WTC11 (cell line): ENCODE measurements around the gene TAGLN3.

Source experiments
- E2F4 ChIP-seq: sonication (generic); formaldehyde crosslinking; IDR thresholded peaks from 2 replicates; pipeline ENCODE4 v1.8.1; 2022; ENCODE audit warnings: low read depth, mild to moderate bottlenecking, moderate library complexity, missing genetic modification reagents, borderline replicate concordance
- ELF4 ChIP-seq: sonication (generic); formaldehyde crosslinking; IDR thresholded peaks from 2 replicates; pipeline ENCODE4 v1.8.1; 2022; ENCODE audit warnings: low read depth, mild to moderate bottlenecking, moderate library complexity, missing genetic modification reagents
- FOXP4 ChIP-seq: sonication (generic); formaldehyde crosslinking; IDR thresholded peaks from 2 replicates; pipeline ENCODE4 v1.8.0; 2022; ENCODE audit warnings: mild to moderate bottlenecking, missing genetic modification reagents
- ZBTB21 ChIP-seq: sonication (generic); formaldehyde crosslinking; IDR thresholded peaks from 2 replicates; pipeline ENCODE4 v1.8.1; 2023; ENCODE audit warnings: mild to moderate bottlenecking, missing genetic modification reagents, borderline replicate concordance
- TF ChIP-seq, protein P1 (sequence below): sonication (generic); formaldehyde crosslinking; conservative IDR thresholded peaks from 2 replicates; pipeline ENCODE4 v1.8.1; 2022; ENCODE audit warnings: mild to moderate bottlenecking, missing genetic modification reagents
- TF ChIP-seq, protein P2 (sequence below): fragments of 200-600 bp; IDR thresholded peaks from 2 replicates; pipeline ENCODE4 v1.8.0; 2022; ENCODE audit warnings: antibody characterized with exemption

GRCh38 chr3:111967651-111968274 is 31.0 kb upstream of the TAGLN3 start:
- TF ChIP-seq ELF4 (CRISPR knock-in tag) (no peak), E2F4 (no peak), FOXP4 (no peak), ZBTB21 (no peak)
- TF ChIP-seq, protein P1, sequence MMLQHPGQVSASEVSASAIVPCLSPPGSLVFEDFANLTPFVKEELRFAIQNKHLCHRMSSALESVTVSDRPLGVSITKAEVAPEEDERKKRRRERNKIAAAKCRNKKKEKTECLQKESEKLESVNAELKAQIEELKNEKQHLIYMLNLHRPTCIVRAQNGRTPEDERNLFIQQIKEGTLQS (CRISPR knock-in tag) = no peak
- TF ChIP-seq, protein P2, sequence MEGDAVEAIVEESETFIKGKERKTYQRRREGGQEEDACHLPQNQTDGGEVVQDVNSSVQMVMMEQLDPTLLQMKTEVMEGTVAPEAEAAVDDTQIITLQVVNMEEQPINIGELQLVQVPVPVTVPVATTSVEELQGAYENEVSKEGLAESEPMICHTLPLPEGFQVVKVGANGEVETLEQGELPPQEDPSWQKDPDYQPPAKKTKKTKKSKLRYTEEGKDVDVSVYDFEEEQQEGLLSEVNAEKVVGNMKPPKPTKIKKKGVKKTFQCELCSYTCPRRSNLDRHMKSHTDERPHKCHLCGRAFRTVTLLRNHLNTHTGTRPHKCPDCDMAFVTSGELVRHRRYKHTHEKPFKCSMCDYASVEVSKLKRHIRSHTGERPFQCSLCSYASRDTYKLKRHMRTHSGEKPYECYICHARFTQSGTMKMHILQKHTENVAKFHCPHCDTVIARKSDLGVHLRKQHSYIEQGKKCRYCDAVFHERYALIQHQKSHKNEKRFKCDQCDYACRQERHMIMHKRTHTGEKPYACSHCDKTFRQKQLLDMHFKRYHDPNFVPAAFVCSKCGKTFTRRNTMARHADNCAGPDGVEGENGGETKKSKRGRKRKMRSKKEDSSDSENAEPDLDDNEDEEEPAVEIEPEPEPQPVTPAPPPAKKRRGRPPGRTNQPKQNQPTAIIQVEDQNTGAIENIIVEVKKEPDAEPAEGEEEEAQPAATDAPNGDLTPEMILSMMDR = peak; percentile 87
